WTC11 (cell line): ENCODE results near the gene UGT8.

Experiments used
- CREB1 ChIP-seq: sonication (generic); formaldehyde crosslinking; IDR thresholded peaks from 2 replicates; pipeline ENCODE4 v1.8.0; 2023; ENCODE audit warnings: mild to moderate bottlenecking, missing genetic modification reagents
- CTCF ChIP-seq: fragments of 200-600 bp; IDR thresholded peaks from 2 replicates; pipeline ENCODE4 v1.8.0; 2022; ENCODE audit warnings: antibody characterized with exemption
- ELF4 ChIP-seq: sonication (generic); formaldehyde crosslinking; IDR thresholded peaks from 2 replicates; pipeline ENCODE4 v1.8.1; 2022; ENCODE audit warnings: low read depth, mild to moderate bottlenecking, moderate library complexity, missing genetic modification reagents
- ESRRA ChIP-seq: sonication (generic); formaldehyde crosslinking; IDR thresholded peaks from 2 replicates; pipeline ENCODE4 v1.8.1; 2022; ENCODE audit warnings: mild to moderate bottlenecking, missing genetic modification reagents, borderline replicate concordance
- JUN ChIP-seq: sonication (generic); formaldehyde crosslinking; IDR thresholded peaks from 2 replicates; pipeline ENCODE4 v1.8.0; 2023; ENCODE audit warnings: mild to moderate bottlenecking, missing genetic modification reagents
- MAX ChIP-seq: sonication (generic); formaldehyde crosslinking; IDR thresholded peaks from 2 replicates; pipeline ENCODE4 v1.8.0; 2022; ENCODE audit warnings: mild to moderate bottlenecking, missing genetic modification reagents
- SMAD3 ChIP-seq: sonication (generic); formaldehyde crosslinking; IDR thresholded peaks from 2 replicates; pipeline ENCODE4 v1.8.0; 2022; ENCODE audit warnings: missing genetic modification reagents, mild to moderate bottlenecking, borderline replicate concordance
- ZBTB43 ChIP-seq: sonication (generic); formaldehyde crosslinking; IDR thresholded peaks from 2 replicates; pipeline ENCODE4 v1.8.1; 2023; ENCODE audit warnings: mild to moderate bottlenecking, missing genetic modification reagents

GRCh38 chr4:114607056-114607455 is 8.4 kb downstream of the UGT8 start:
- no peak for TF ChIP-seq JUN (CRISPR knock-in tag)
- no peak for TF ChIP-seq MAX
- TF ChIP-seq ZBTB43 (CRISPR knock-in tag) = no peak
- TF ChIP-seq CTCF = no peak
- no peak for TF ChIP-seq ESRRA
- TF ChIP-seq SMAD3 = no peak
- TF ChIP-seq ELF4 (CRISPR knock-in tag) = no peak
- no peak for TF ChIP-seq CREB1
